Endothelial cell (in vitro differentiated cells): ENCODE measurements around the gene CEP162. TPM values are rescaled to one million over a fixed set of nuclear protein-coding genes. Genes with fewer than 3 reads are reported as not detected.
"Not testable (repeated sequence)": the region's sequence is repeated elsewhere in the genome, so short reads cannot be mapped to it uniquely, and the experiment has no call there.

Experiments
- DNase-seq: peaks from one replicate; pipeline ENCODE4 v3.0.0; 2021; ENCODE audit warnings: low spot score
- H3K27ac Mint-ChIP-seq: one replicate; pipeline ENCODE4 v1.8.0; 2021; ENCODE audit warnings: mixed read lengths, inconsistent platforms; ENCODE audit not compliant: unreplicated experiment
- H3K27me3 Mint-ChIP-seq: one replicate; pipeline ENCODE4 v1.8.0; 2021; ENCODE audit warnings: mild to moderate bottlenecking, moderate library complexity, mixed read lengths, inconsistent platforms; ENCODE audit not compliant: unreplicated experiment
- H3K36me3 Mint-ChIP-seq: one replicate; pipeline ENCODE4 v1.8.0; 2021; ENCODE audit warnings: mild to moderate bottlenecking, low read depth, mixed read lengths, inconsistent platforms; ENCODE audit not compliant: unreplicated experiment
- H3K4me1 Mint-ChIP-seq: one replicate; pipeline ENCODE4 v1.8.0; 2021; ENCODE audit warnings: mild to moderate bottlenecking, mixed read lengths, inconsistent platforms; ENCODE audit not compliant: unreplicated experiment
- H3K4me3 Mint-ChIP-seq: one replicate; pipeline ENCODE4 v1.8.0; 2021; ENCODE audit warnings: mild to moderate bottlenecking, mixed read lengths, inconsistent platforms; ENCODE audit not compliant: unreplicated experiment
- H3K9me3 Mint-ChIP-seq: one replicate; pipeline ENCODE4 v1.8.0; 2021; ENCODE audit warnings: mixed read lengths, inconsistent platforms; ENCODE audit not compliant: unreplicated experiment
- total RNA-seq: library from RNA; stranded (reverse); fragmentation: NEBNext Ultra II Directional; extraction: Animal tissue kit (Norgen Biotek cat#: 25700); gene quantifications from one replicate; pipeline ENCODE4 v1.2.1, GENCODE V29; 2021; ENCODE audit not compliant: unreplicated experiment
- TF ChIP-seq, protein P1 (sequence below): fragments of 200-600 bp; sonication (generic); IDR thresholded peaks from one replicate; pipeline ENCODE4 v1.5.0; 2021; ENCODE audit warnings: antibody characterized with exemption; ENCODE audit not compliant: unreplicated experiment

The CEP162 gene
- total RNA-seq, 1 donor from 2014 or later: 14.3 TPM

DNA sequence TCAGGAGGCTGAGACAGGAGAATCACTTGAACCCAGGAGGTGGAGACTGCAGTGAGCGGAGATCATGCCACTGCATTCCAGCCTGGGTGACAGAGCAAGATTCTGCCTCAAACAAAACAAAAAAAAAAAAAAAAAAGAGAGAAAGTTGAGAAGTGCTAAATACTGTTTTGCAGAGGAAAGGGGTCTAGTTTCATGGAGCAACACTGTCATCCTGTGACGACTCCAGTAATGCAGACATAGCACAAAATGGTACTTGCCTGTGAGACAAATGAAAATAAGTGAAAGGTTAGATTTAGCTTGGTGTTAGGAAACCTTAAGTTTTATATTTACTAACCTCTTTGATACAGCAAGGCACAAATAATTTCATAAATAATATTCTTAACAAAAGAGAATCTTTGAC is 29.7 kb downstream of the CEP162 start:
- H3K4me1 Mint-ChIP-seq: no peaks in the 10 kb centered on the region
- H3K27ac Mint-ChIP-seq: no peak overlapping the region
- TF ChIP-seq, protein P1, sequence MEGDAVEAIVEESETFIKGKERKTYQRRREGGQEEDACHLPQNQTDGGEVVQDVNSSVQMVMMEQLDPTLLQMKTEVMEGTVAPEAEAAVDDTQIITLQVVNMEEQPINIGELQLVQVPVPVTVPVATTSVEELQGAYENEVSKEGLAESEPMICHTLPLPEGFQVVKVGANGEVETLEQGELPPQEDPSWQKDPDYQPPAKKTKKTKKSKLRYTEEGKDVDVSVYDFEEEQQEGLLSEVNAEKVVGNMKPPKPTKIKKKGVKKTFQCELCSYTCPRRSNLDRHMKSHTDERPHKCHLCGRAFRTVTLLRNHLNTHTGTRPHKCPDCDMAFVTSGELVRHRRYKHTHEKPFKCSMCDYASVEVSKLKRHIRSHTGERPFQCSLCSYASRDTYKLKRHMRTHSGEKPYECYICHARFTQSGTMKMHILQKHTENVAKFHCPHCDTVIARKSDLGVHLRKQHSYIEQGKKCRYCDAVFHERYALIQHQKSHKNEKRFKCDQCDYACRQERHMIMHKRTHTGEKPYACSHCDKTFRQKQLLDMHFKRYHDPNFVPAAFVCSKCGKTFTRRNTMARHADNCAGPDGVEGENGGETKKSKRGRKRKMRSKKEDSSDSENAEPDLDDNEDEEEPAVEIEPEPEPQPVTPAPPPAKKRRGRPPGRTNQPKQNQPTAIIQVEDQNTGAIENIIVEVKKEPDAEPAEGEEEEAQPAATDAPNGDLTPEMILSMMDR: no peak
- peaks cover 5% of the 10 kb centered on the region for H3K36me3 Mint-ChIP-seq
- H3K27me3 Mint-ChIP-seq: no peaks in the 10 kb centered on the region
- H3K9me3 Mint-ChIP-seq: no peaks in the 10 kb centered on the region
- no peak overlapping the region for H3K4me3 Mint-ChIP-seq
- no peak for DNase-seq

DNA sequence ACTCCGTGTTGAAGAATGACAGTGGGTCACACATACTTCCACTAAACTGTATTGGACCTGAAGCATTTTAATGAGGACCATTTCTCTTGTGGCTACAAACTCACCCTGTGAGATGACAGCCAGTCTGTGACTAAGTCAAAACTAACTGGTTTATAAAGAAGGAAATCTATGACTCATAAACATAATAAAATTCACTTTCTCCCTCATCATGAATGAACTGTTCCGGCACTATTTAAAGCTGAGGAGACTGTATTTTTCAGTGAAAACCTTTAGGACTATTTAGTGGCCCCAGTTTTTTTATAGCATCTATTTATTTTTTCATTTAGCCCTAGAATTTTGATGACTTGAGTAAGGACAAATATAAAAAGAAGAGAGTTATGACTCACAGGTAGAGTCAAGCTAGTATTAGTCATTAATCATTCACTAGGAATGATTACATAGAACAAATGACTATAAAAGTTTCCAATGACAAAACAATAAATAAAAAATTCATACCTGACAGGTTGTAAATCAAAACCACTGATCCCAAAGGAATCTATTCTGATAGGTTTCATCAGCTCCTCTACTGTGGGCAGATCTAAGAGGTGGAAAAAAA is 34.2 kb downstream of the CEP162 start:
- Mint-ChIP-seq H3K9me3 (no peaks in the 10 kb centered on the region), H3K4me1 (no peaks in the 10 kb centered on the region), H3K36me3 (peaks cover 17% of the 10 kb centered on the region), H3K4me3 (no peak overlapping the region), H3K27me3 (no peaks in the 10 kb centered on the region), H3K27ac (no peak overlapping the region)
- TF ChIP-seq, protein P1: no peak
- no peak for DNase-seq

DNA sequence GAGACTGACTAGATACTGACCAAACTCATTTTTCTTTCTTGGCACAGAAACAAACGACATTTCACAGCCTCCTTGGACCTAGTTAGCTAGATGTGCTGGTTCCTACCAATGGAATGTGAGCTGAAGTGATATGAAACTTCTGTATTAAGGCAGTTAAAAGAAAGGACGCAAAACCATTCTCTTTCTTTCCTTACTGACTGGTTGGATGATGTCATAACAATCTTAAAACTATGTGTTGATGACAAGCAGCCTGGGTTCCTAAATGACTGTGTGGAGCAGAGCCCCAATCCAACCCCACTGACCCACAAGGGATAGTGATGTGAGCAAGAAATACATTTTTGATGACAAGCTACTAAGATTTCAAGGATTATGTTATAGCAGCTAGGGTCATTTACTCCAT is 35.6 kb downstream of the CEP162 start:
- H3K4me3 Mint-ChIP-seq: no peak overlapping the region

DNA sequence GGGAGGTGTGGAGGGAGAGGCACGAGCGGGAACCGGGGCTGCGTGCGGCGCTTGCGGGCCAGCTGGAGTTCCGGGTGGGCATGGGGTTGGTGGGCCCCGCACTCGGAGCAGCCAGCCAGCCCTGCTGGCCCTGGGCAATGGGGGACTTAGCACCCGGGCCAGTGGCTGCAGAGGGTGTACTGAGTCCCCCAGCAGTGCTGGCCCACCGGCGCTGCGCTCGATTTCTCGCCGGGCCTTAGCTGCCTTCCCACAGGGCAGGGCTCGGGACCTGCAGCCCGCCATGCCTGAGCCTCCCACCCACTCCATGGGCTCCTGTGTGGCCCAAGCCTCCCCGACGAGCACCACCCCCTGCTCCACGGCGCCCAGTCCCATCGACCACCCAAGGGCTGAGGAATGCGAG is 38.1 kb downstream of the CEP162 start:
- peaks cover 13% of the 10 kb centered on the region for H3K36me3 Mint-ChIP-seq
- not testable (repeated sequence) for H3K4me1 Mint-ChIP-seq, H3K4me3 Mint-ChIP-seq, H3K27me3 Mint-ChIP-seq, DNase-seq, H3K9me3 Mint-ChIP-seq, H3K27ac Mint-ChIP-seq

More for the DNA sequence above, 35.6 kb downstream of the CEP162 start:
- no peaks in the 10 kb centered on the region for H3K9me3 Mint-ChIP-seq
- TF ChIP-seq, protein P1: no peak
- no peak overlapping the region for H3K27ac Mint-ChIP-seq
- DNase-seq: no peak
- H3K36me3 Mint-ChIP-seq: peaks cover 17% of the 10 kb centered on the region
- H3K4me1 Mint-ChIP-seq: no peaks in the 10 kb centered on the region
- no peaks in the 10 kb centered on the region for H3K27me3 Mint-ChIP-seq

DNA sequence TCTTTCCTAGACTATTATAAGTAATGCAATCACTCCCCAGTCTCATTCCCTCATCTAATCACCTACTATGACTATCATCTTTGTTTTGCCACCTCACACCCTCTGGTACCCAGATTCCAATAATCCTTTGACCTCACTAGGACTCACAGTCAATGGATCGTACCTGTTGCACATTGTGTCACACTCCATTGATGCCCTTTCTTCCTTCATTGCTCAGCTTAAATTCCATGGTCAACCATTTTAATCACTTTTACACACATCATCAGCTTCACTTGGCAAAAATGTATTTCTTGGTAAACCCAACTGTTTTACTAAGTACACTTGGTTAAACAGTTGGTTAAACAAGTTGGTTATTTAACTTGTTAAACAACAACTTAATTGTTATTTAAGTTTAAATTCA is 44.0 kb downstream of the CEP162 start:
- H3K36me3 Mint-ChIP-seq: no peaks in the 10 kb centered on the region
- H3K4me3 Mint-ChIP-seq: no peak overlapping the region
- H3K9me3 Mint-ChIP-seq: no peaks in the 10 kb centered on the region
- TF ChIP-seq, protein P1: no peak
- DNase-seq: no peak
- H3K27me3 Mint-ChIP-seq: no peaks in the 10 kb centered on the region
- H3K4me1 Mint-ChIP-seq: no peaks in the 10 kb centered on the region
- H3K27ac Mint-ChIP-seq: no peak overlapping the region
